ENCODE measurements around the gene BRAP.
A peak's percentile ranks its signal among the peaks of the same experiment; 100 is the strongest.
"Not testable (repeated sequence)": the region's sequence is repeated elsewhere in the genome, so short reads cannot be mapped to it uniquely, and the experiment has no call there.

BRAP gene

GRCh38 chr12:111605911-111606766 is 79.6 kb downstream of the BRAP start:
- DNase-seq: no peak

GRCh38 chr12:111602857-111603256 is 82.9 kb downstream of the BRAP start:
- not testable (repeated sequence) for DNase-seq

GRCh38 chr12:111602348-111602747 is 83.4 kb downstream of the BRAP start:
- DNase-seq: no peak

- not testable (repeated sequence) for DNase-seq
These were observed 84.8 kb downstream of the BRAP start for GRCh38 chr12:111600986-111601385.

GRCh38 chr12:111600205-111600642 is 85.5 kb downstream of the BRAP start:
- no peak for DNase-seq

GRCh38 chr12:111599453-111600204 is 86.1 kb downstream of the BRAP start:
- peak; percentile 60 to 67 for DNase-seq

- peak; percentile 29 to 52 for DNase-seq
These were observed 86.9 kb downstream of the BRAP start, which contains the start of gene ATXN2 for GRCh38 chr12:111598637-111599452. TSS of gene ATXN2 (minus strand) at chr12:111599315. CDS start at chr12:111599034, 281 bp downstream.

GRCh38 chr12:111597831-111598636 is 87.7 kb downstream of the BRAP start:
- DNase-seq: peak; percentile 45 to 58

GRCh38 chr12:111596985-111597830 is 88.5 kb downstream of the BRAP start:
- DNase-seq: peak; percentile 29 to 38

- not testable (repeated sequence) for DNase-seq
These were observed 90.4 kb downstream of the BRAP start for GRCh38 chr12:111595341-111595835.

Measured in inflammatory macrophage treated with lipopolysaccharide for 1 hour (primary cell).